Liver (tissue), 9 donors: Measurements from ENCODE around the gene LCN10. TPM values are rescaled to one million over a fixed set of nuclear protein-coding genes. Genes with fewer than 3 reads are reported as not detected.

Source experiments
- DNase-seq: peaks from one replicate; pipeline ENCODE4 v3.0.0-alpha.2; 2017; ENCODE audit warnings: low spot score
- H3K27ac ChIP-seq, 2 donors: one replicate each; pipeline ENCODE4 v1.7.0; 2013; ENCODE audit warnings: inconsistent platforms in 2 of 2, low read length in 2 of 2, control low read depth in 1 of 2, low read depth in 1 of 2, mild to moderate bottlenecking in 1 of 2
- H3K27me3 ChIP-seq, 4 donors: one replicate each; pipeline versions ENCODE4 v1.6.1 to v1.7.0; 2013; ENCODE audit warnings: low read length in 3 of 4, inconsistent platforms in 1 of 4, mild to moderate bottlenecking in 1 of 4, moderate library complexity in 1 of 4; ENCODE audit not compliant: control insufficient read depth in 4 of 4, insufficient read depth in 4 of 4
- H3K36me3 ChIP-seq, 4 donors: one replicate each; pipeline versions ENCODE4 v1.6.1 to v1.7.0; 2013; ENCODE audit warnings: low read length in 3 of 4, mild to moderate bottlenecking in 3 of 4, low read depth in 1 of 4, moderate library complexity in 1 of 4; ENCODE audit not compliant: control insufficient read depth in 4 of 4, insufficient read depth in 3 of 4
- H3K4me1 ChIP-seq, 4 donors: one replicate each; pipeline versions ENCODE4 v1.6.1 to v1.7.0; 2013; ENCODE audit warnings: low read length in 3 of 4, mild to moderate bottlenecking in 3 of 4, moderate library complexity in 1 of 4; ENCODE audit not compliant: control insufficient read depth in 4 of 4, insufficient read depth in 4 of 4
- H3K4me3 ChIP-seq, 3 donors: one replicate each; pipeline versions ENCODE4 v1.6.1 to v1.7.0; 2013; ENCODE audit warnings: low read length in 3 of 3, control low read depth in 1 of 3, low read depth in 1 of 3, mild to moderate bottlenecking in 1 of 3
- H3K9ac ChIP-seq, 2 donors: one replicate each; pipeline ENCODE4 v1.7.0; 2013; ENCODE audit warnings: low read length in 2 of 2, mild to moderate bottlenecking in 2 of 2, moderate library complexity in 2 of 2, control low read depth in 1 of 2, low read depth in 1 of 2
- H3K9me3 ChIP-seq, 4 donors: one replicate each; pipeline versions ENCODE4 v1.6.1 to v1.7.0; 2013; ENCODE audit warnings: low read length in 3 of 4; ENCODE audit not compliant: control insufficient read depth in 4 of 4
- ATF3 ChIP-seq: IDR thresholded peaks from 2 replicates; pipeline ENCODE4 v1.6.1; 2016; ENCODE audit warnings: antibody characterized with exemption
- CTCF ChIP-seq: fragments of 150-350 bp; IDR thresholded peaks from 2 replicates; pipeline ENCODE4 v1.5.1; 2017; ENCODE audit warnings: improper control_type of control experiment, low read depth, low read length; ENCODE audit not compliant: missing input control
- EGR1 ChIP-seq, 2 donors: IDR thresholded peaks; 2 replicates each; pipeline ENCODE4 v1.6.1; 2016 to 2018; ENCODE audit warnings: antibody characterized with exemption in 2 of 2, low read depth in 2 of 2
- FOXA1 ChIP-seq: IDR thresholded peaks from 2 replicates; pipeline ENCODE4 v1.6.1; 2016; ENCODE audit warnings: antibody characterized with exemption
- FOXA2 ChIP-seq: IDR thresholded peaks from 2 replicates; pipeline ENCODE4 v1.6.1; 2016; ENCODE audit warnings: antibody characterized with exemption
- GABPA ChIP-seq, 2 donors: IDR thresholded peaks in 1 of 2; conservative IDR thresholded peaks in 1 of 2; 2 replicates each; pipeline ENCODE4 v1.6.1; 2016; ENCODE audit warnings: antibody characterized with exemption in 2 of 2, mild to moderate bottlenecking in 1 of 2, moderate library complexity in 1 of 2
- HNF4A ChIP-seq, 2 donors: conservative IDR thresholded peaks; 2 replicates each; pipeline ENCODE4 v1.6.1; 2016; ENCODE audit warnings: antibody characterized with exemption in 2 of 2, mild to moderate bottlenecking in 2 of 2
- HNF4G ChIP-seq: IDR thresholded peaks from 2 replicates; pipeline ENCODE4 v1.6.1; 2016; ENCODE audit warnings: antibody characterized with exemption
- JUND ChIP-seq, 2 donors: IDR thresholded peaks; 2 replicates each; pipeline ENCODE4 v1.6.1; 2016; ENCODE audit warnings: antibody characterized with exemption in 2 of 2
- MAX ChIP-seq: IDR thresholded peaks from 2 replicates; pipeline ENCODE4 v1.6.1; 2016; ENCODE audit warnings: antibody characterized with exemption
- NR2F2 ChIP-seq: IDR thresholded peaks from 2 replicates; pipeline ENCODE4 v1.6.1; 2016; ENCODE audit warnings: antibody characterized with exemption
- RAD21 ChIP-seq, 2 donors: IDR thresholded peaks; 2 replicates each; pipeline ENCODE4 v1.6.1; 2016; ENCODE audit warnings: antibody characterized with exemption in 2 of 2, mild to moderate bottlenecking in 2 of 2
- REST ChIP-seq: IDR thresholded peaks from 2 replicates; pipeline ENCODE4 v1.6.1; 2016; ENCODE audit warnings: antibody characterized with exemption, mild to moderate bottlenecking
- RXRA ChIP-seq, 2 donors: IDR thresholded peaks; 2 replicates each; pipeline ENCODE4 v1.6.1; 2017 to 2018; ENCODE audit warnings: antibody characterized with exemption in 2 of 2, mild to moderate bottlenecking in 1 of 2
- SP1 ChIP-seq: IDR thresholded peaks from 2 replicates; pipeline ENCODE4 v1.6.1; 2018; ENCODE audit warnings: antibody characterized with exemption, mild to moderate bottlenecking
- TAF1 ChIP-seq: conservative IDR thresholded peaks from 2 replicates; pipeline ENCODE4 v1.6.1; 2016; ENCODE audit warnings: antibody characterized with exemption, mild to moderate bottlenecking
- YY1 ChIP-seq: IDR thresholded peaks from 2 replicates; pipeline ENCODE4 v1.6.1; 2016; ENCODE audit warnings: antibody characterized with exemption, mild to moderate bottlenecking
- ZBTB33 ChIP-seq: IDR thresholded peaks from 2 replicates; pipeline ENCODE4 v1.6.1; 2016; ENCODE audit warnings: antibody characterized with exemption
- WGBS: extraction: QIAGEN DNeasy Blood & Tissue Kit; methylation state at CpG from one replicate; pipeline ENCODE4 v1.1.7; 2013; 5-methylcytosine and 5-hydroxymethylcytosine counted together
- polyA plus RNA-seq, 2 donors: library from polyadenylated mRNA; stranded (reverse) in 1 of 2; unstranded in 1 of 2; fragments of 200-250 nt in 1 of 2; fragments of >200 nt in 1 of 2; fragmentation: Nextera tagmentation in 1 of 2; extraction: Ambion mirVana in 1 of 2; gene quantifications; one replicate each; pipeline versions ENCODE4 v1.2.1 to v1.2.3, GENCODE V29; 2013 to 2015
- total RNA-seq, 2 donors: library from RNA; depleted of rRNA; stranded (reverse); fragments of >200 nt; gene quantifications; one replicate each; pipeline ENCODE4 v1.2.3, GENCODE V29; 2014
- donor health status: healthy.
- donor health status: healthy.
- donor health status: healthy.
- donor health status: healthy.
- donor health status: healthy.

LCN10 gene
- total and polyA plus RNA-seq, 4 donors = 0.08 to 0.14 (median 0.11) TPM

GRCh38 chr9:136753371-136754058 lies 10.8 kb upstream of the LCN10 start:
- WGBS = 90% methylated on average over 31 of the region's 31 CpGs

More at GRCh38 chr9:136753371-136754058, 10.8 kb upstream of the LCN10 start:
- no peak overlapping the region for H3K9ac ChIP-seq
- no peak for DNase-seq
- H3K9me3 ChIP-seq = peaks cover 0 to 10% (median 1%) of the 10 kb centered on the region in 4 donors
- no peaks in the 10 kb centered on the region for H3K4me1 ChIP-seq
- TF ChIP-seq JUND (IDR thresholded peaks at IDR 0.05) (no peak), HNF4A (conservative IDR thresholded peaks at IDR 0.05) (no peak), YY1 (no peak), REST (no peak), TAF1 (no peak), MAX (no peak), NR2F2 (no peak), CTCF (no peak), GABPA (IDR thresholded peaks at IDR 0.05 in 1 of 2, conservative IDR thresholded peaks at IDR 0.05 in 1 of 2) (no peak), ATF3 (no peak), ZBTB33 (no peak), EGR1 (IDR thresholded peaks at IDR 0.05; ENCODE audit: low read depth in 2 of 2) (no peak), FOXA2 (no peak), FOXA1 (no peak), HNF4G (no peak), SP1 (no peak), RAD21 (IDR thresholded peaks at IDR 0.05) (no peak), RXRA (IDR thresholded peaks at IDR 0.05) (no peak)
- H3K27ac ChIP-seq = no peak overlapping the region
- H3K36me3 ChIP-seq = no peaks in the 10 kb centered on the region
- no peaks in the 10 kb centered on the region for H3K27me3 ChIP-seq
- H3K4me3 ChIP-seq = no peak overlapping the region
